Prostate gland (tissue), 2 donors: ENCODE measurements around the gene CAMKMT. TPM values are rescaled to one million over a fixed set of nuclear protein-coding genes. Genes with fewer than 3 reads are reported as not detected.

Source experiments
- DNase-seq: peaks from one replicate; pipeline ENCODE4 v3.0.0-alpha.2; 2019; ENCODE audit warnings: low spot score
- H3K27ac ChIP-seq, 2 donors: fragments of 200-600 bp; sonication (generic); 2 replicates each; pipeline ENCODE4 v1.5.1; 2017 to 2019
- H3K27me3 ChIP-seq: fragments of 200-600 bp; sonication (generic); replicated peaks from 2 replicates; pipeline ENCODE4 v1.5.1; 2019; ENCODE audit not compliant: insufficient read depth
- H3K36me3 ChIP-seq, 2 donors: fragments of 200-600 bp; sonication (generic); 1 replicate in 1 of 2; 2 replicates in 1 of 2; pipeline versions ENCODE4 v1.5.1 to v1.8.1; 2017 to 2019
- H3K4me1 ChIP-seq: fragments of 200-600 bp; sonication (generic); replicated peaks from 2 replicates; pipeline ENCODE4 v1.5.1; 2019
- H3K4me3 ChIP-seq, 2 donors: fragments of 200-600 bp; sonication (generic); 2 replicates each; pipeline ENCODE4 v1.5.1; 2017 to 2019
- H3K9me3 ChIP-seq: fragments of 200-600 bp; sonication (generic); 2 replicates; pipeline ENCODE4 v1.5.1; 2017
- POLR2A ChIP-seq: fragments of 450-650 bp; IDR thresholded peaks from one replicate; pipeline ENCODE4 v1.6.1; 2016; ENCODE audit warnings: antibody characterized with exemption, mild to moderate bottlenecking
- POLR2AphosphoS5 ChIP-seq: sonication (generic); formaldehyde crosslinking; IDR thresholded peaks from one replicate; pipeline ENCODE4 v1.6.1; 2017; ENCODE audit warnings: antibody characterized with exemption
- WGBS: methylation state at CpG from one replicate; pipeline ENCODE4 v1.1.5; 2018; 5-methylcytosine and 5-hydroxymethylcytosine counted together
- intact Hi-C: fragments of 100-400 bp; cut with DNase I; formaldehyde crosslinking; loops from one replicate; pipeline ENCODE4 v1.14.2; 2022
- total RNA-seq, 2 donors: library from RNA; depleted of rRNA; stranded (reverse); fragments of >200 nt; gene quantifications; one replicate each; pipeline ENCODE4 v1.1.0, GENCODE V29; 2016
- TF ChIP-seq, protein P1 (sequence below), 4 experiments: fragments of 200-600 bp in 2 of 4; fragments of 450-650 bp in 2 of 4; sonication (generic) in 2 of 4; IDR thresholded peaks; 1 replicate in 3 of 4; 2 replicates in 1 of 4; pipeline ENCODE4 v1.5.1; 2016 to 2019; ENCODE audit warnings: antibody characterized with exemption in 4 of 4, mild to moderate bottlenecking in 2 of 4, moderate library complexity in 2 of 4

Gene CAMKMT
- total RNA-seq, 2 donors from 2014 or later = 5.4 to 7.6 TPM

GRCh38 chr2:44652701-44653100 is 291.0 kb downstream of the CAMKMT start:
- intact Hi-C loops = no loop called here
- Histone ChIP-seq H3K36me3 (no peaks in the 10 kb centered on the region), H3K9me3 (no peaks in the 10 kb centered on the region), H3K27me3 (no peaks in the 10 kb centered on the region), H3K4me3 (no peak overlapping the region), H3K27ac (no peak overlapping the region), H3K4me1 (no peaks in the 10 kb centered on the region)
- DNase-seq = no peak
- 89% methylated on average over 4 of the region's 4 CpGs for whole genome bisulfite sequencing
- TF ChIP-seq, protein P1, sequence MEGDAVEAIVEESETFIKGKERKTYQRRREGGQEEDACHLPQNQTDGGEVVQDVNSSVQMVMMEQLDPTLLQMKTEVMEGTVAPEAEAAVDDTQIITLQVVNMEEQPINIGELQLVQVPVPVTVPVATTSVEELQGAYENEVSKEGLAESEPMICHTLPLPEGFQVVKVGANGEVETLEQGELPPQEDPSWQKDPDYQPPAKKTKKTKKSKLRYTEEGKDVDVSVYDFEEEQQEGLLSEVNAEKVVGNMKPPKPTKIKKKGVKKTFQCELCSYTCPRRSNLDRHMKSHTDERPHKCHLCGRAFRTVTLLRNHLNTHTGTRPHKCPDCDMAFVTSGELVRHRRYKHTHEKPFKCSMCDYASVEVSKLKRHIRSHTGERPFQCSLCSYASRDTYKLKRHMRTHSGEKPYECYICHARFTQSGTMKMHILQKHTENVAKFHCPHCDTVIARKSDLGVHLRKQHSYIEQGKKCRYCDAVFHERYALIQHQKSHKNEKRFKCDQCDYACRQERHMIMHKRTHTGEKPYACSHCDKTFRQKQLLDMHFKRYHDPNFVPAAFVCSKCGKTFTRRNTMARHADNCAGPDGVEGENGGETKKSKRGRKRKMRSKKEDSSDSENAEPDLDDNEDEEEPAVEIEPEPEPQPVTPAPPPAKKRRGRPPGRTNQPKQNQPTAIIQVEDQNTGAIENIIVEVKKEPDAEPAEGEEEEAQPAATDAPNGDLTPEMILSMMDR (IDR thresholded peaks at IDR 0.05) = no peak
- TF ChIP-seq POLR2A = no peak
- TF ChIP-seq POLR2AphosphoS5 = no peak

DNA sequence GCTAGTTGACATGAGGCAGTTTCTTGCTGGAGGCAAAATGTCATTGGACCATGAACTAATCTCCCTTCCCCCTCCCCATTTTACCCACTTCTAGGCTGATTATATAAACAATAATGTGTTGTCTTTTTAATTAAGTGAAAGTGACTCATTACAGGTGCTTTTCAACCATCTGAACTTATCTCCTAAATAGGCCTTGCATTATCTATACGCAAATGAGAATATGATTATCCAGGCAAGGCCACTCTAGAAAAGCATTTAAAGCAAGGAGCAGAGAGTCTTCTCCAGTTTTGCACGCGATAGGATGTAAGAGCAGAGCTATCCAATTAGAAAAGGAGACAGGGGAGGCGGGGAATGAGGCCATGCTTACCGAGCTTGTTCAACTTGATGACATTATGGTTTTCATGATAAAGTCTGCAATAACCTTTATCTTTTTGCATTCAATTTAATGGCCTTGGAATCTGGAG is 293.7 kb downstream of the CAMKMT start:
- DNase-seq = no peak
- intact Hi-C loops = no loop called here
- Histone ChIP-seq H3K36me3 (no peaks in the 10 kb centered on the region), H3K27ac (no peak overlapping the region), H3K4me1 (no peaks in the 10 kb centered on the region), H3K4me3 (no peak overlapping the region), H3K27me3 (no peaks in the 10 kb centered on the region), H3K9me3 (no peaks in the 10 kb centered on the region)
- TF ChIP-seq POLR2A (no peak), POLR2AphosphoS5 (no peak)
- TF ChIP-seq, protein P1 (IDR thresholded peaks at IDR 0.05) = no peak
- 82% methylated on average over 5 of the region's 5 CpGs for WGBS

- no peak overlapping the region for H3K27ac ChIP-seq
- no peaks in the 10 kb centered on the region for H3K27me3 ChIP-seq
- no peaks in the 10 kb centered on the region for H3K36me3 ChIP-seq
- 62% methylated on average over 2 of the region's 2 CpGs for WGBS
- H3K4me1 ChIP-seq = no peaks in the 10 kb centered on the region
- DNase-seq = no peak
- intact Hi-C loops = no loop called here
- no peaks in the 10 kb centered on the region for H3K9me3 ChIP-seq
- TF ChIP-seq POLR2AphosphoS5 = no peak
- H3K4me3 ChIP-seq = no peak overlapping the region
Measured at GRCh38 chr2:44656460-44656859, 294.7 kb downstream of the CAMKMT start.

- no peak for TF ChIP-seq POLR2AphosphoS5
- TF ChIP-seq, protein P1 (IDR thresholded peaks at IDR 0.05) = no peak
- no peak for TF ChIP-seq POLR2A
- Histone ChIP-seq H3K4me3 (no peak overlapping the region), H3K27ac (no peak overlapping the region), H3K4me1 (no peaks in the 10 kb centered on the region), H3K27me3 (no peaks in the 10 kb centered on the region), H3K9me3 (no peaks in the 10 kb centered on the region), H3K36me3 (no peaks in the 10 kb centered on the region)
- no peak for DNase-seq
- 48% methylated on average over 1 of the region's 1 CpG for WGBS
- intact Hi-C loops = no loop called here
Measured at GRCh38 chr2:44663471-44664073, 301.8 kb downstream of the CAMKMT start.

DNA sequence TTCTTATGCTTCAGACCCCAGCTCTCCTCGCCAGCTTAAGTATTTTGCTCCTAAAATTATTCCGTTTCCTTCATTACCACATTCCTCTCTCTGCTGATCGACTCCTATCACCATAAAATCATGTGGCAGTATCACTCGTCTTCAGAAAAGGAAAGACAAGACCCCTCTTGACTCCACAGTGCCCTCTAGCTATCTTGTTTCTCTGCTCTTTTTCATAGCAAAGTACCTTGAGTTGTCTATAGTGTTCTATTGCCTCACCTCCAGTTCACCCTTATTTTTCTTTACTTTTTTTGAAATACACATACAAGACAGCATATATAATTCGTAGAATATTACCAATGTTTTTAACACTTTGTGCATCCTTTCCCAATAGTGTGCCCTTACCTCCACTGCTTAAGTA is 306.6 kb downstream of the CAMKMT start:
- H3K4me1 ChIP-seq = no peaks in the 10 kb centered on the region
- intact Hi-C loops = no loop called here
- WGBS = 74% methylated on average over 5 of the region's 5 CpGs
- TF ChIP-seq POLR2A (no peak), POLR2AphosphoS5 (no peak)
- TF ChIP-seq, protein P1 (IDR thresholded peaks at IDR 0.05) = no peak
- DNase-seq = no peak
- no peak overlapping the region for H3K4me3 ChIP-seq
- no peak overlapping the region for H3K27ac ChIP-seq
- H3K27me3 ChIP-seq = no peaks in the 10 kb centered on the region
- no peaks in the 10 kb centered on the region for H3K36me3 ChIP-seq
- no peaks in the 10 kb centered on the region for H3K9me3 ChIP-seq
